Measurements from ENCODE around the gene HAVCR2.

GRCh38 chr5:157109744-157110143 lies 900 bp upstream of the HAVCR2 start:
- TF ChIP-seq REST (IDR thresholded peaks at IDR 0.05; ENCODE audit: insufficient read depth in 1 of 2, low read depth in 2 of 2, low read length in 1 of 2) = no peak
- TF ChIP-seq CTCF (IDR thresholded peaks at IDR 0.05) = no peak
- no peak for TF ChIP-seq POLR2AphosphoS5 (IDR thresholded peaks at IDR 0.05; ENCODE audit: low read depth, low read length)
- no peak for TF ChIP-seq SIN3A (IDR thresholded peaks at IDR 0.05; ENCODE audit: borderline replicate concordance, insufficient read depth, low read depth, low read length)

Measured in Panc1 (cell line).